HCT116 (cell line): Measurements from ENCODE around the gene FAIM2.

Experiments
- CTCF ChIP-seq, 3 experiments: fragments of 200-600 bp in 1 of 3; sonication (generic) in 1 of 3; IDR thresholded peaks in 2 of 3; conservative IDR thresholded peaks in 1 of 3; 2 replicates each; pipeline ENCODE4 v1.5.1; 2012 to 2017; ENCODE audit warnings: low read depth in 2 of 3, low read length in 2 of 3, antibody characterized with exemption in 1 of 3, borderline replicate concordance in 1 of 3, control low read depth in 1 of 3, mild to moderate bottlenecking in 1 of 3, mixed read lengths in 1 of 3, mixed run types in 1 of 3, moderate library complexity in 1 of 3; ENCODE audit not compliant: insufficient read depth in 1 of 3
- EZH2 ChIP-seq: fragments of 200-600 bp; sonication (generic); IDR thresholded peaks from 2 replicates; pipeline ENCODE4 v1.6.1; 2017; ENCODE audit warnings: antibody characterized with exemption, mixed run types
- JUND ChIP-seq: IDR thresholded peaks from 2 replicates; pipeline ENCODE4 v1.6.1; 2012
- MAX ChIP-seq: IDR thresholded peaks from 2 replicates; pipeline ENCODE4 v1.6.1; 2012
- POLR2A ChIP-seq: IDR thresholded peaks from 2 replicates; pipeline ENCODE4 v1.7.0; 2011; ENCODE audit warnings: borderline replicate concordance; ENCODE audit not compliant: insufficient read depth, insufficient read length; ENCODE audit errors: extremely low read depth
- POLR2AphosphoS5 ChIP-seq: IDR thresholded peaks from 2 replicates; pipeline ENCODE4 v1.6.1; 2011; ENCODE audit warnings: mild to moderate bottlenecking, low read depth, low read length, moderate library complexity
- RAD21 ChIP-seq: IDR thresholded peaks from 2 replicates; pipeline ENCODE4 v1.6.1; 2012; ENCODE audit warnings: low read depth, mild to moderate bottlenecking
- SIN3A ChIP-seq: IDR thresholded peaks from 2 replicates; pipeline ENCODE4 v1.6.1; 2012; ENCODE audit warnings: low read depth
- TCF7L2 ChIP-seq: IDR thresholded peaks from 2 replicates; pipeline ENCODE4 v1.7.0; 2011; ENCODE audit warnings: borderline replicate concordance, inconsistent platforms; ENCODE audit not compliant: insufficient read depth, insufficient read length; ENCODE audit errors: extremely low read depth
- YY1 ChIP-seq: IDR thresholded peaks from 2 replicates; pipeline ENCODE4 v1.6.1; 2011; ENCODE audit warnings: low read length, low read depth, moderate library complexity, mild to moderate bottlenecking; ENCODE audit not compliant: insufficient replicate concordance; ENCODE audit errors: extremely low read depth
- ZNF274 ChIP-seq: fragments of 200-500 bp; sonication (Bioruptor generic); IDR thresholded peaks from 2 replicates; pipeline ENCODE4 v1.6.1; 2014; ENCODE audit warnings: mild to moderate bottlenecking, low read depth, low read length, inconsistent platforms

DNA sequence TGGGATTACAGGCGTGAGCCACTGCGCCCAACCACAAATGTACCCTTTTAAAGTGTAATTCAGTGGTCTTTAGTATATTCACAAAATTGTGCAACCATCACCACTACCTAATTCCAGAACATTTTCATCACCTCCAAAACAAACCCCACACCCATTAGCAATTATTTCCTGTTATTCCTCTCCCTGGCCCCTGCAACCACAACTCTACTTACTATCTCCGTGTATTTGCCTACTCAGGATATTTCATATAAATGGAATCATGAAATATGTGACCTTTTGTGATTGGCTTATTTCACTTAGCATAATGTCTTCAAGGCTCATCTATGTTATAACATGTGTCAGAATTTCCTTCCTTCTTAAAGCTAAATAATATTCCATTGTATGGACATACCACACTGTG, 30.8 kb upstream of the FAIM2 start:
- TF ChIP-seq CTCF (IDR thresholded peaks at IDR 0.05 in 2 of 3, conservative IDR thresholded peaks at IDR 0.05 in 1 of 3; ENCODE audit: borderline replicate concordance in 1 of 3, insufficient read depth in 1 of 3, low read depth in 2 of 3, low read length in 2 of 3) (no peak), ZNF274 (no peak), TCF7L2 (no peak), POLR2A (no peak), RAD21 (no peak), POLR2AphosphoS5 (no peak), SIN3A (no peak), YY1 (no peak), EZH2 (no peak), JUND (no peak), MAX (no peak)
